SU-DHL-6 (cell line): ENCODE results near the gene RAI1.

ENCODE experiments used
- EZH2phosphoT487 ChIP-seq: fragments of 200-600 bp; sonication (generic), shearing (Covaris generic); conservative IDR thresholded peaks from 2 replicates; pipeline ENCODE4 v1.6.1; 2018; ENCODE audit warnings: mild to moderate bottlenecking, antibody characterized with exemption, low read length, moderate library complexity, mixed read lengths
- TF ChIP-seq, protein P1 (sequence below): fragments of 200-600 bp; sonication (generic); IDR thresholded peaks from one replicate; pipeline ENCODE4 v1.5.1; 2017; ENCODE audit warnings: antibody characterized with exemption, mild to moderate bottlenecking, low read length, moderate library complexity; ENCODE audit not compliant: insufficient read depth, poor library complexity, severe bottlenecking

DNA sequence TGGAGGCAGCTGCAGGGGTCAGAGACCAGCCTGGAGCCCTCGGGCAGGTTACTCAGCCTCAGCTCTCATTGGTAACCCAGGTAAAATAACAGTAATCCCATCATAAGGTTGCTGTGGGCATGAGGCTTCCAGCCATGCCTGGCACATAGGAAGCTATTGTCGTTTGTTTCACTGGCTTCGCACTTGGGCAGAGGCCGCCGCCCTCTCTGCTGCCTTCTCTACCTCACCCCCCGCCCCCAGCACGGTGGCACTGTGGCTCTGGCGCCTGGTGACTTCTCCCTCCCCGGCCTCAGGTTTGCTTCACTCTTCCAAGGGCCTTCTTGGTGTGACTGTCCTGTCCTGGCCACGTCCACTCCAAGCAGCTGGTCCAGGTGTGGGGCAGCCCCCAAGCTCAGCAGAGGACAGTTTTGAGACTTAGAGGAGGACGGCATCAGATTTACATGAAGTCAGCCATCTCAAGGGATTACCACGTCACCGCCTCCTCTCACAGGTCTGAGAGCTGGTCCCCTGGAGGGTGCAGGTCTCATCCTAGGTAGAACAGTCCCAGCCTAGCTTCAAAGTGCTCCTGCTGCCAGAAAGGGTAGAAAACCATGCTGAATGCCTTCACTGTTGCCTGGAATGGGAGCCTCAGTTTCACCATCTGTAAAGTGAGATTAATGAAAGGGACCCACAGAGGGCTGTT lies 120.7 kb downstream of the RAI1 start:
- TF ChIP-seq, protein P1, sequence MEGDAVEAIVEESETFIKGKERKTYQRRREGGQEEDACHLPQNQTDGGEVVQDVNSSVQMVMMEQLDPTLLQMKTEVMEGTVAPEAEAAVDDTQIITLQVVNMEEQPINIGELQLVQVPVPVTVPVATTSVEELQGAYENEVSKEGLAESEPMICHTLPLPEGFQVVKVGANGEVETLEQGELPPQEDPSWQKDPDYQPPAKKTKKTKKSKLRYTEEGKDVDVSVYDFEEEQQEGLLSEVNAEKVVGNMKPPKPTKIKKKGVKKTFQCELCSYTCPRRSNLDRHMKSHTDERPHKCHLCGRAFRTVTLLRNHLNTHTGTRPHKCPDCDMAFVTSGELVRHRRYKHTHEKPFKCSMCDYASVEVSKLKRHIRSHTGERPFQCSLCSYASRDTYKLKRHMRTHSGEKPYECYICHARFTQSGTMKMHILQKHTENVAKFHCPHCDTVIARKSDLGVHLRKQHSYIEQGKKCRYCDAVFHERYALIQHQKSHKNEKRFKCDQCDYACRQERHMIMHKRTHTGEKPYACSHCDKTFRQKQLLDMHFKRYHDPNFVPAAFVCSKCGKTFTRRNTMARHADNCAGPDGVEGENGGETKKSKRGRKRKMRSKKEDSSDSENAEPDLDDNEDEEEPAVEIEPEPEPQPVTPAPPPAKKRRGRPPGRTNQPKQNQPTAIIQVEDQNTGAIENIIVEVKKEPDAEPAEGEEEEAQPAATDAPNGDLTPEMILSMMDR = no peak
- no peak for TF ChIP-seq EZH2phosphoT487
